Heart right ventricle (tissue), 16 donors: Measurements from ENCODE around the gene LCAT. TPM values are rescaled to one million over a fixed set of nuclear protein-coding genes. Genes with fewer than 3 reads are reported as not detected.
"Not testable (repeated sequence)": the region's sequence is repeated elsewhere in the genome, so short reads cannot be mapped to it uniquely, and the experiment has no call there.

Experiments used
- ATAC-seq, 8 donors: fragments of 200-7000 bp; cut with Tn5 transposase; one replicate each; pipeline ENCODE4 v1.9.1; 2020; ENCODE audit warnings: mild to moderate bottlenecking in 8 of 8, moderate library complexity in 8 of 8, moderate number of reproducible peaks in 1 of 8
- DNase-seq, 2 donors: peaks; one replicate each; pipeline ENCODE4 v3.0.0-alpha.2; 2020
- H3K27ac ChIP-seq, 10 donors: fragments of 200-600 bp; sonication (generic) in 2 of 10; one replicate each; pipeline versions ENCODE4 v1.5.0 to v1.8.0; 2020 to 2022; ENCODE audit warnings: mild to moderate bottlenecking in 3 of 10
- H3K27me3 ChIP-seq, 7 donors: fragments of 200-600 bp; one replicate each; pipeline ENCODE4 v1.8.0; 2021 to 2022; ENCODE audit warnings: mild to moderate bottlenecking in 2 of 7
- H3K36me3 ChIP-seq, 9 donors: fragments of 200-600 bp; sonication (generic) in 1 of 9; one replicate each; pipeline versions ENCODE4 v1.5.0 to v1.8.0; 2020 to 2022; ENCODE audit warnings: mild to moderate bottlenecking in 2 of 9
- H3K4me1 ChIP-seq, 9 donors: fragments of 200-600 bp; sonication (generic) in 1 of 9; one replicate each; pipeline versions ENCODE4 v1.5.0 to v1.8.0; 2020 to 2022; ENCODE audit warnings: mild to moderate bottlenecking in 4 of 9
- H3K4me3 ChIP-seq, 10 donors: fragments of 200-600 bp; sonication (generic) in 2 of 10; one replicate each; pipeline versions ENCODE4 v1.5.0 to v1.8.0; 2020 to 2022; ENCODE audit warnings: mild to moderate bottlenecking in 7 of 10, moderate library complexity in 2 of 10
- H3K9me3 ChIP-seq, 11 donors: fragments of 200-600 bp in 10 of 11; sonication (generic) in 2 of 11; one replicate each; pipeline versions ENCODE4 v1.5.0 to v1.8.0; 2013 to 2022; ENCODE audit warnings: mild to moderate bottlenecking in 2 of 11, control low read depth in 1 of 11, moderate library complexity in 1 of 11
- WGBS, 2 donors: extraction: QIAGEN DNeasy Blood & Tissue Kit; methylation state at CpG; one replicate each; pipeline ENCODE4 v1.1.7; 2013; ENCODE audit warnings: inconsistent platforms in 1 of 2; 5-methylcytosine and 5-hydroxymethylcytosine counted together
- intact Hi-C, 10 donors: fragments of 100-400 bp; cut with DNase I; formaldehyde crosslinking; loops; one replicate each; pipeline versions ENCODE4 v1.11.1 to v1.14.2; 2022
- polyA plus RNA-seq, 2 donors: library from polyadenylated mRNA; stranded (reverse); fragments of 200-250 nt; gene quantifications; one replicate each; pipeline ENCODE4 v1.2.3, GENCODE V29; 2013
- total RNA-seq, 10 donors: library from RNA; stranded (reverse); fragmentation: NEBNext Ultra II Directional in 3 of 10; extraction: Animal tissue kit (Norgen Biotek cat#: 25700) in 3 of 10; gene quantifications; one replicate each; pipeline versions ENCODE4 v1.2.1 to v1.2.4, GENCODE V29; 2021 to 2023
- TF ChIP-seq, protein P1 (sequence below), 9 donors: fragments of 200-600 bp; sonication (generic) in 2 of 9; IDR thresholded peaks; one replicate each; pipeline versions ENCODE4 v1.5.0 to v1.8.0; 2021 to 2022; ENCODE audit warnings: antibody characterized with exemption in 9 of 9, mild to moderate bottlenecking in 5 of 9, moderate library complexity in 1 of 9
- donor health status: Arrhythmogenic right ventricular cardiomyopathy.
- donor health status: ischemic (EF 13 %, LVEDD 7.1; RV severe dilation, severe dysfunction).
- donor health status: healthy with polysubstance abuse.
- donor health status: DM: no; HTN: yes; CAD: no.
- donor health status: DM: no; HTN: no; CAD: no.
- donor health status: ischemic (EF 25% LVEDD 6.9; RV normal size, moderate dysfunction).
- donor health status: ischemic (EF 25% LVEDD 5.7; RV mildly dilated, moderate dysfunction).
- donor health status: healthy.
- donor health status: DM: yes; HTN: yes; CAD: no.
- donor health status: Ischemic cardiomyopathy.
- donor health status: ischemic (EF 35%, LVEDD 5.7; RV mildly dilated, moderate dysfunction).
- donor health status: nonischemic (EF 11% LVEDD 7.7; RV severe dilation, severe dysfunction).
- donor health status: DM: yes; HTN: yes; CAD: no.
- donor health status: PGD.
- donor health status: ischemic (EF 29% LVEDD 5.4; RV normal size, mild dysfunction).
- donor health status: nonischemic (EF 23%, LVEDD 6.1; RV moderate dilation, normal function).

LCAT gene
- total and polyA plus RNA-seq, 12 donors = 14.4 to 96.5 (median 20.6) TPM

DNA sequence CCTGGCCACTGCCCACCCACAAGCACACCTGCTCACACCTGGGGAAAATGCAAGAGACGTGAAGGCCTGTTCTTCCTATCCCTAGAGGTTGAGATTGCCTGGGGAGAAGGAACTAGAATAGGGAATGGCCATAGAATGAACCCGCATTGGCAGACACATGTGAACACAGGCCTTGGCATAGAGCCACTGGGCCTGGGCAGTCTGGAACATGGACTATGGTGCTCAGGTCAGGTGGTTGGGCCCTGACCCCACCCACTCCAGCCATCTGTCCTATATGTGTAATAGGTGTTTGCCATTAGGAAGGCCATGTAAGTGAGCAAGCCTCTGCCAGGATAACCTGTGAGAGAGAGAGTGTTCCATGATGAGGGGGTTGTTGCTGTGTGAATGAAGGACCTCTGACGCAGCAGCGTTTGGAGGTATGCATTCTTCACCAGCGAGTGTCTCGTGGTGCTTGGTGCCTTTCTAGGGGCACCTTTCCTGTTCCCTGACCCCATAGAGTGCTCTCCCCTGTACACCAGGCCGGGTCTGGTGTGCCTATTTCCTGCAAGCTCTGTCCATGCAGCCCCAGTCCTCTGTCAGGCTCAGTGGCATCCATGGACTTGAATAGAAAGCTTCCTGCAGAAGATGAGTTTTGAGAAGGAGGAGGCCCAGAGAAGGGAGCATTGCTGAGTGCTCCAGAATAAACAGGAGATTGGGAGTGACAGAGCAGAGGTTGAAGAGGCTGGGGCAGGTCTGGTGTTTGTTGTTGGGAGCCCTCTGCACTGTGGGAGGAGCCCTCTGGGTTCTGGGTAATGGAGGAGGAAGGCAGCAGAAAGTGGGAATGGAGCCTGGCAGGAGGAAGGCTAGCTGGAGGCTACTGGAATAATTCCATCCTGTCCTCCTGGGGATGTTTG lies 27.8 kb downstream of the LCAT start:
- Histone ChIP-seq H3K4me1 (peaks cover 23 to 65% (median 45%) of the 10 kb centered on the region in 9 donors), H3K27ac (peak overlapping the region in 4 of 10 donors; percentile 47 to 83 (median 72)), H3K9me3 (no peaks in the 10 kb centered on the region), H3K4me3 (no peak overlapping the region), H3K36me3 (peaks cover 0 to 68% (median 6%) of the 10 kb centered on the region in 9 donors), H3K27me3 (no peaks in the 10 kb centered on the region)
- peak in 1 of 8 donors; percentile 22 for ATAC-seq
- intact Hi-C loops = loop anchor here in 1 of 10 donors (5.0 kb wide), 2 partner anchors 34 to 84 kb away; partner anchors contain the start of gene NRN1L
- DNase-seq = no peak
- WGBS, 2 donors = 73 to 77% methylated on average over 7 of the region's 7 CpGs
- TF ChIP-seq, protein P1, sequence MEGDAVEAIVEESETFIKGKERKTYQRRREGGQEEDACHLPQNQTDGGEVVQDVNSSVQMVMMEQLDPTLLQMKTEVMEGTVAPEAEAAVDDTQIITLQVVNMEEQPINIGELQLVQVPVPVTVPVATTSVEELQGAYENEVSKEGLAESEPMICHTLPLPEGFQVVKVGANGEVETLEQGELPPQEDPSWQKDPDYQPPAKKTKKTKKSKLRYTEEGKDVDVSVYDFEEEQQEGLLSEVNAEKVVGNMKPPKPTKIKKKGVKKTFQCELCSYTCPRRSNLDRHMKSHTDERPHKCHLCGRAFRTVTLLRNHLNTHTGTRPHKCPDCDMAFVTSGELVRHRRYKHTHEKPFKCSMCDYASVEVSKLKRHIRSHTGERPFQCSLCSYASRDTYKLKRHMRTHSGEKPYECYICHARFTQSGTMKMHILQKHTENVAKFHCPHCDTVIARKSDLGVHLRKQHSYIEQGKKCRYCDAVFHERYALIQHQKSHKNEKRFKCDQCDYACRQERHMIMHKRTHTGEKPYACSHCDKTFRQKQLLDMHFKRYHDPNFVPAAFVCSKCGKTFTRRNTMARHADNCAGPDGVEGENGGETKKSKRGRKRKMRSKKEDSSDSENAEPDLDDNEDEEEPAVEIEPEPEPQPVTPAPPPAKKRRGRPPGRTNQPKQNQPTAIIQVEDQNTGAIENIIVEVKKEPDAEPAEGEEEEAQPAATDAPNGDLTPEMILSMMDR (IDR thresholded peaks at IDR 0.05) = no peak

- not testable (repeated sequence) for H3K27me3 ChIP-seq, DNase-seq, ATAC-seq, H3K9me3 ChIP-seq, H3K27ac ChIP-seq, H3K4me3 ChIP-seq
- WGBS, 2 donors = 60 to 61% methylated on average over 1 to 2 of the region's 2 CpGs
- H3K4me1 ChIP-seq = peaks cover 26 to 65% (median 44%) of the 10 kb centered on the region in 9 donors
- H3K36me3 ChIP-seq = peaks cover 0 to 74% (median 12%) of the 10 kb centered on the region in 9 donors
- intact Hi-C loops = loop anchor here in 1 of 10 donors (5.0 kb wide), 2 partner anchors 33 to 83 kb away; partner anchors contain the start of gene NRN1L
These were observed 28.5 kb downstream of the LCAT start for GRCh38 chr16:67915496-67915769.

DNA sequence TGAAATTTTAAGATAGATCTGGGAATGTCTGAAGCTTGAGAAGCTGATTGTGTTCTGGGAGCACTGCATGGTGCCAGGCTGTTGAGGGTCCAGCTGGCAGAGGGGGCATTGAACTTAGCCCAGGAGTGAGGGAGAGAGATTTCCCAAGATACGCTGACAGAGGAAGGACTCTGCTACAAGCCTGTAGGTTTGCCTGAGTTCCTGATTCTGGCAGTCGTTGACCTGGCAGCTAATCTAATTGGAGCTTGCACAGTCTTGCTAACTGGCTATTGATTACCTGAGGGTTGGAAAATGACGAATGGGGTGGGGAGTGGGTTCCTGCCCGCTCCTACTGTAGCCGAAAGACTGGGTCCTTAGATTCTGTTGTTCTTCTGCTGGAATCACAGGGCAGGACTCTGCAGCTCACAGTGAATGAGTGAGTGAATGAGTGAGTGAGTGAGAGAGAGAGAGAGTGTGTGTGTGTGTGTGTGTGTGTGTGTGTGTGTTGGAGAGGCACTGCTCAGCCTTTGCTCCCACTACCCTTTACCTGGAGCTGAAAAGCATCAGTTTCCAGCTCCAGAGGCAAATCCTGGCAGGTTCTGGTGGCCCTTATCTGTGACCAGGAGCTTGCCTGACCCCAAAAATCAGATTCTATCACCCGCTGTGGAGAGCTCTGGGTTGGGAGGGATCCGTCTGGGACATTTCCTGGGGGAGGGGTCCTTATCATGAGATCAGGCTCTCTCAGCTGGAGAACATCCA lies 29.0 kb downstream of the LCAT start:
- DNase-seq = no peak
- no peak for ATAC-seq
- Histone ChIP-seq H3K27me3 (no peaks in the 10 kb centered on the region), H3K27ac (no peak overlapping the region), H3K4me1 (peaks cover 26 to 64% (median 40%) of the 10 kb centered on the region in 9 donors), H3K36me3 (peaks cover 0 to 78% (median 17%) of the 10 kb centered on the region in 9 donors), H3K9me3 (no peaks in the 10 kb centered on the region), H3K4me3 (no peak overlapping the region)
- intact Hi-C loops = loop anchor here in 1 of 10 donors (5.0 kb wide), 2 partner anchors 33 to 83 kb away; partner anchors contain the start of gene NRN1L
- TF ChIP-seq, protein P1 (IDR thresholded peaks at IDR 0.05) = no peak
- 76 to 82% methylated on average over 7 of the region's 7 CpGs for WGBS, 2 donors

GRCh38 chr16:67910158-67910557 lies 33.8 kb downstream of the LCAT start:
- peaks cover 0 to 16% (median 6%) of the 10 kb centered on the region in 9 donors for H3K4me1 ChIP-seq
- H3K27ac ChIP-seq = no peak overlapping the region
- peaks cover 0 to 76% (median 23%) of the 10 kb centered on the region in 9 donors for H3K36me3 ChIP-seq
- intact Hi-C loops = no loop called here
- WGBS, 2 donors = 63 to 73% methylated on average over 2 of the region's 2 CpGs
- H3K4me3 ChIP-seq = no peak overlapping the region
- ATAC-seq = no peak
- no peaks in the 10 kb centered on the region for H3K9me3 ChIP-seq
- no peak for DNase-seq
- H3K27me3 ChIP-seq = no peaks in the 10 kb centered on the region
- TF ChIP-seq, protein P1 (IDR thresholded peaks at IDR 0.05) = no peak
